Stomach smooth muscle (tissue), 2 donors: Measurements from ENCODE around the gene PRODH.

Source experiments
- H3K27ac ChIP-seq: one replicate; pipeline ENCODE4 v1.7.0; 2013; ENCODE audit warnings: mild to moderate bottlenecking, low read length, inconsistent platforms
- H3K27me3 ChIP-seq, 2 donors: one replicate each; pipeline ENCODE4 v1.7.0; 2013; ENCODE audit warnings: low read length in 2 of 2; ENCODE audit not compliant: insufficient read depth in 2 of 2, control insufficient read depth in 1 of 2
- H3K36me3 ChIP-seq, 2 donors: one replicate each; pipeline ENCODE4 v1.7.0; 2013; ENCODE audit warnings: low read length in 2 of 2; ENCODE audit not compliant: control insufficient read depth in 2 of 2, insufficient read depth in 2 of 2
- H3K4me1 ChIP-seq: one replicate; pipeline ENCODE4 v1.7.0; 2013; ENCODE audit warnings: low read length; ENCODE audit not compliant: control insufficient read depth, insufficient read depth
- H3K4me3 ChIP-seq, 2 donors: one replicate each; pipeline ENCODE4 v1.7.0; 2013; ENCODE audit warnings: low read length in 2 of 2
- H3K9ac ChIP-seq, 2 donors: one replicate each; pipeline ENCODE4 v1.7.0; 2013; ENCODE audit warnings: low read length in 2 of 2, mild to moderate bottlenecking in 1 of 2
- H3K9me3 ChIP-seq, 2 donors: one replicate each; pipeline ENCODE4 v1.7.0; 2013; ENCODE audit warnings: low read length in 2 of 2; ENCODE audit not compliant: control insufficient read depth in 2 of 2
- donor health status: healthy.
- donor health status: Pancreatic carcinoma.

The PRODH gene

DNA sequence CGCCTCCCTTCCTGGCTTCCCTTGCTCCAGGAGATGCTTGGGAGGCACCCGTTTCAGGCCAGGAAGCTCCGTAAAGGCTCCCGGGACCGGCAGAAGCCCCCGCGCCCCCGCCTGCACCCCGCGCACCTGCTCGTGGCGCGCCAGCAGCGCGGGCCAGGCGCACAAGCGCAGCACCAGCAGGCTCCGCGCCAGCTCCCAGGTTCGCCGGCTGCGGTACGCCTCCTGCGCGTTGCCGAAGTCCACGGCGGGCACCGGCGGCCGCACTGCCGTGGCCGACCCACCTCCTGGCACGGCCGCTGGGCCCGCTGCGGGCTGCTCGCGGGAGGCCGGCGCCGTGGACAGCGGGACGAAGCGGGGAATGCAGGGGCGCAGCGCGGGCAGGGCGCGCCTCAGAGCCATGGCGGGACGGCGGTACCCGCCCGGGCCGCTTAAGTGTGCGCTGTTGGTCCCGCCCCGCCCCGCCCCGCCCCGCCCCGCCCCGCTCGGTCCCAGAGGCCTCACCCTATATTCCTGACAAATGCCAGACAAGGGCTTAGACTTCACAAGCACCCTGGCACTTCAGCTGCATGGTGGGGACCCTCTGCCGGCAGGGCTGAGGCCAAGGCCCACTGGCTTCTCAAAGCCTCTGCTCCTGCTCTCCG is at the start of gene PRODH:
Gene PRODH, minus strand, starts transcription at position 405 of the 641 bp plus-strand sequence. Its CDS starts 6 bp downstream, at position 399.
- Histone ChIP-seq H3K9me3 (no peaks in the 10 kb centered on the region), H3K27me3 (no peaks in the 10 kb centered on the region), H3K27ac (no peak within 1 kb of the TSS), H3K4me3 (no peak within 1 kb of the TSS), H3K4me1 (no peaks in the 10 kb centered on the region), H3K36me3 (no peaks in the 10 kb centered on the region), H3K9ac (no peak within 1 kb of the TSS)

DNA sequence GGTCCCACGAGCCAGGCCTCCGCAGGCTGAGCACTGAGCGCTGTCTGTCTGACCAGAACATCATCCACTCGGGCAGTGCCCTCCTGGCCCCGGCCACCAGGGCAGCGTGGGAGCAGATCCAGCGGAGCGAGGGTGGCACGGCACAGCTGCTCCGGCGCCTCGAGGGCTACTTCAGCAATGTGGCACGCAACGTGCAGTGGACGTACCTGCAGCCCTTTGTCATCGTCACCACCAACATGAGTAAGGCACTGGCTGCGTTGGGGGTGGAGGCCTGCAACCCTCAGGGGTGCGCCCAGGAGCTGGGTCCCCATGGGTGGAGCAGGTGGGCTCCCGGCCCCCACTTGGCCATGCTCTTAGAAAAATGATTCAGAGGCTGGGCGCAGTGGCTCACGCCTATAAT is 49.7 kb upstream of the PRODH start:
- no peak overlapping the region for H3K4me3 ChIP-seq
- no peaks in the 10 kb centered on the region for H3K4me1 ChIP-seq
- H3K9ac ChIP-seq, result no peak overlapping the region
- H3K9me3 ChIP-seq, result no peaks in the 10 kb centered on the region
- peaks cover 0 to 2% of the 10 kb centered on the region in 2 donors for H3K27me3 ChIP-seq
- no peak overlapping the region for H3K27ac ChIP-seq
- H3K36me3 ChIP-seq, result no peaks in the 10 kb centered on the region

GRCh38 chr22:18984564-18984963 is 48.5 kb upstream of the PRODH start:
- Histone ChIP-seq H3K4me1 (no peaks in the 10 kb centered on the region), H3K27ac (no peak overlapping the region), H3K4me3 (no peak overlapping the region), H3K36me3 (no peaks in the 10 kb centered on the region), H3K9me3 (no peaks in the 10 kb centered on the region), H3K27me3 (no peaks in the 10 kb centered on the region), H3K9ac (no peak overlapping the region)

GRCh38 chr22:18983120-18983651 is 47.1 kb upstream of the PRODH start:
- no peaks in the 10 kb centered on the region for H3K36me3 ChIP-seq
- no peaks in the 10 kb centered on the region for H3K9me3 ChIP-seq
- no peak overlapping the region for H3K27ac ChIP-seq
- no peak overlapping the region for H3K9ac ChIP-seq
- no peaks in the 10 kb centered on the region for H3K4me1 ChIP-seq
- H3K27me3 ChIP-seq, result peaks cover 0 to 2% of the 10 kb centered on the region in 2 donors
- no peak overlapping the region for H3K4me3 ChIP-seq

DNA sequence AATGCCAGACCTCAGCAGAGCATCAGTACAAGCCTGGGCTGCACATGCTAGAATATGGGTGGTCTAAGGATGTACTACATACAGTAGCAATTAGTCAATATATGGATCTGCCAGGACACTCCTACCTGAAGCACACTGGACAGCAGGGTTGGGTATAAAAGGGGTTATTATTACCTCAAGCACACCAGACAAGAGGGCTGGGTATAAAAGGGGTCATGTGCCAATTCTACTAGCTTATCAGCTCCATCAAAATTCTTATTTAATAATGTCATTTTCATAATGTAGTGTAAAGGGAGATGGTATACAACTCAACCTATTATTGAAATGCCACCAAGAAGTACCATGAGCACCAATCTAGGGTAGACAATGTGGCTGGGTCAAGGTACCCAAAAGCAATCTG is 44.7 kb upstream of the PRODH start:
- H3K27ac ChIP-seq, result no peak overlapping the region
- no peaks in the 10 kb centered on the region for H3K36me3 ChIP-seq
- no peaks in the 10 kb centered on the region for H3K9me3 ChIP-seq
- no peaks in the 10 kb centered on the region for H3K4me1 ChIP-seq
- H3K4me3 ChIP-seq, result no peak overlapping the region
- peaks cover 0 to 2% of the 10 kb centered on the region in 2 donors for H3K27me3 ChIP-seq
- no peak overlapping the region for H3K9ac ChIP-seq

- no peaks in the 10 kb centered on the region for H3K36me3 ChIP-seq
- no peak overlapping the region for H3K9ac ChIP-seq
- H3K27me3 ChIP-seq, result peaks cover 0 to 2% of the 10 kb centered on the region in 2 donors
- H3K27ac ChIP-seq, result no peak overlapping the region
- H3K4me3 ChIP-seq, result no peak overlapping the region
- H3K9me3 ChIP-seq, result no peaks in the 10 kb centered on the region
- H3K4me1 ChIP-seq, result no peaks in the 10 kb centered on the region
These were observed 43.9 kb upstream of the PRODH start for GRCh38 chr22:18979957-18980356.

DNA sequence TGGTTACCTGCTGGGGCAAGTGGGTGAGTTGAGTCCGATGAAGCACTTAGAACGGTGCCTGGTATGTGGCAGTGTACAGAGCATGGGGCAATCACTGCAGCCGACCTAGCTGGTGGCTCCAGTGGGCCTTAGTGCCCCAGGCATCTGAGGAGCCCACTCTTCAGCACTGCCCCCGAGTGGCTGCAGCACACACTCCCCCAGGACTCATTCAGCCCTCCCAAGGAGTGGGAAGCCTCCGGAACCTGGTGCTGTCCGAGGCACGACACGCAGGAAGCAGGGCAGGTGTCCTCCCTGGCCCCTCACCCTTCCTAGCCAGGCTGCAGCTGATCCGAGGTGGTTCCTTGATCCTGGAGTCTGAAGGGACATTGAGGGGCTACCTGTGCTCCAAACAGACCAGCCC is 42.4 kb upstream of the PRODH start:
- no peaks in the 10 kb centered on the region for H3K9me3 ChIP-seq

DNA sequence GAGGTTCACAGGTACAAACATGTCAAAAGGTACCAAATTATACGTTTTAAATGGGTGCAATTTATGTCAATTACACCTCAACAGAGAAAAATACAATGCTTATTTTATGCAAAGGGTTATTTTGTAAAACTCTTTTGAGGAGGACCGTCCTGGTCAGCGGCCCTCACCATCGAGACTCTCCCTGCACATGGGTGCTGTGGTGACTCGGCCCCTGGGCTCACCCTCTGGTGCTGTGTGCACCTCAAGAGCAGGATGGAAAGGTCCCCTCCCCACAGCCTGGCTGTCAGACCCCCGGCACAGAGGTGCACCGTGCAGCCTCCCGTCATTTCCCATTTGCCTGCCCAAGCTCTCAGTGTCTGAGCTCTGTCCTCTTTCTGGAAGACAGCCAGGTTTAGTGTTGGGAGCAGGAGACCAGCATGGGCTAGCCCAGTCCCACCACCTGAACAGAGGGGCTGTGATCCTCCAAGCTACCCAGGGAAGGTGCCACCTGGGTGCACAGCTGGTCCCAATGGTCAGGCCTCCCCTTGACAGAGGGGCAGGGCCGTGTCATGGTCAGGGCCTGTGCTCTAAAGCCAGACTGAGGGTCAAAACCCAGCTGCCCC is 41.8 kb upstream of the PRODH start:
- H3K36me3 ChIP-seq, result no peaks in the 10 kb centered on the region
- no peak overlapping the region for H3K27ac ChIP-seq
- H3K4me1 ChIP-seq, result no peaks in the 10 kb centered on the region
- H3K27me3 ChIP-seq, result peaks cover 0 to 2% of the 10 kb centered on the region in 2 donors
- no peak overlapping the region for H3K4me3 ChIP-seq
- no peak overlapping the region for H3K9ac ChIP-seq
- no peaks in the 10 kb centered on the region for H3K9me3 ChIP-seq

More for the DNA sequence above, 42.4 kb upstream of the PRODH start:
- H3K27me3 ChIP-seq, result peaks cover 0 to 2% of the 10 kb centered on the region in 2 donors
- H3K27ac ChIP-seq, result no peak overlapping the region
- H3K9ac ChIP-seq, result no peak overlapping the region
- H3K36me3 ChIP-seq, result no peaks in the 10 kb centered on the region
- no peak overlapping the region for H3K4me3 ChIP-seq
- H3K4me1 ChIP-seq, result no peaks in the 10 kb centered on the region

- Histone ChIP-seq H3K4me1 (no peaks in the 10 kb centered on the region), H3K36me3 (no peaks in the 10 kb centered on the region), H3K27me3 (peaks cover 0 to 4% of the 10 kb centered on the region in 2 donors), H3K4me3 (no peak overlapping the region), H3K9me3 (no peaks in the 10 kb centered on the region), H3K9ac (no peak overlapping the region), H3K27ac (no peak overlapping the region)
These were observed 40.2 kb upstream of the PRODH start for GRCh38 chr22:18976197-18976751.

GRCh38 chr22:18975434-18976196 is 39.5 kb upstream of the PRODH start:
- no peaks in the 10 kb centered on the region for H3K9me3 ChIP-seq
- no peak overlapping the region for H3K27ac ChIP-seq
- H3K4me3 ChIP-seq, result no peak overlapping the region
- H3K36me3 ChIP-seq, result no peaks in the 10 kb centered on the region
- no peak overlapping the region for H3K9ac ChIP-seq
- peaks cover 6% of the 10 kb centered on the region for H3K4me1 ChIP-seq
- H3K27me3 ChIP-seq, result peaks cover 0 to 10% of the 10 kb centered on the region in 2 donors
